ENCODE measurements around the gene CABP7.

Gene CABP7

DNA sequence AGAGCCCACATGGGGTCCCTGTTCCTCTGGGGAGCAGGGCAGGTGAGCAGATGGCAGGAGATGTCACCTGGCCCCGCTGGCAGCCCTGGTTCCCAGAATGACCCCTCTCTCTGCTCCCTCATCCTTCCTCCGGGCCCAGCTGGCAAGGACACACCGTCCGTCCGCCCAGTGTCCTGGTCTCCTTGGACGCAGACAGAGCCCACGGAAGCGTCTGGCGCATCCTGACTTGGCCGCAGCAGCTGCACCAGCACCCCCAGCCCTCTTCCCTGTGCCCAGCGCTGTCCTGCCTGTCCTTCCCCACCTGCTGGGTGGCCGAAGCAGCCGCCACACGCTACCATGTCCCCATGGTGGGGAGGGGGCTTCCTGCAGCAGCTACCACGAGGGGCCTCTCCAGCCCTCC is 9.6 kb upstream of the CABP7 start:
- TF ChIP-seq, protein P1, sequence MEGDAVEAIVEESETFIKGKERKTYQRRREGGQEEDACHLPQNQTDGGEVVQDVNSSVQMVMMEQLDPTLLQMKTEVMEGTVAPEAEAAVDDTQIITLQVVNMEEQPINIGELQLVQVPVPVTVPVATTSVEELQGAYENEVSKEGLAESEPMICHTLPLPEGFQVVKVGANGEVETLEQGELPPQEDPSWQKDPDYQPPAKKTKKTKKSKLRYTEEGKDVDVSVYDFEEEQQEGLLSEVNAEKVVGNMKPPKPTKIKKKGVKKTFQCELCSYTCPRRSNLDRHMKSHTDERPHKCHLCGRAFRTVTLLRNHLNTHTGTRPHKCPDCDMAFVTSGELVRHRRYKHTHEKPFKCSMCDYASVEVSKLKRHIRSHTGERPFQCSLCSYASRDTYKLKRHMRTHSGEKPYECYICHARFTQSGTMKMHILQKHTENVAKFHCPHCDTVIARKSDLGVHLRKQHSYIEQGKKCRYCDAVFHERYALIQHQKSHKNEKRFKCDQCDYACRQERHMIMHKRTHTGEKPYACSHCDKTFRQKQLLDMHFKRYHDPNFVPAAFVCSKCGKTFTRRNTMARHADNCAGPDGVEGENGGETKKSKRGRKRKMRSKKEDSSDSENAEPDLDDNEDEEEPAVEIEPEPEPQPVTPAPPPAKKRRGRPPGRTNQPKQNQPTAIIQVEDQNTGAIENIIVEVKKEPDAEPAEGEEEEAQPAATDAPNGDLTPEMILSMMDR (IDR thresholded peaks at IDR 0.05; ENCODE audit: low read depth, low read length), result no peak
- DNase-seq (ENCODE audit: extremely low read depth, low read depth), result no peak

DNA sequence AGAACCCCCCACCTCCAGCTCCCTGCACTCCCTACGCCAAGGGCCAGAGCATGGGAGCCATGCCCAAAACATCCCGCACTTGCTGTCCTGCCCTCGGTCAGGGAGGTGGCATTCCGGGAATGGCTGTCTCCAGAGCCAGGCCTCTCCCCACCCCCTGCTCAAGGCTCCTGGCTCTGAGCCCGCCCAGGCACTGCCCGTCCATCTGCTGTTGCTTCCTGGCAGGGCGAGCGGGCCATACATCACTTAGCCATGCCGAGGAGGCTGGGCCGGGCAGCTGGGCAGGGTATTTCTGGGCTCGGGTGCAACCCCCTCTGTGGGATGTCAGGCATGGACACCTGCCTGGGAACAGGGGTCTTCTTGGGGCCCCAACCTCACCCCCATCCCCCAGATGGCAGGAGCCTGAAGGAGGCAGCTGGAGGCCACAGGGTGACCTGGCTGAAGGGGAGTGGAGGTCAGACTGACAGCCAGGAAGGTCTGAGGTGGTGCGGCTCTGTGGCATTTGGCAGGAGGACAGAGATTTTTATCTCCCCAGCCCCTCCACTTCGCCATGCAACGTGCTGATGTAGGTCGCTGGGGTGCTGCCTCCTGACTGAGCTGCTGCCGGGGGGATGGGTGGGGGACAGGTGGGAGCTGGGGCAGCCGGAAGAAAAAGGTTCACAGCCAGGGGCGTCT is 8.7 kb upstream of the CABP7 start:
- DNase-seq (ENCODE audit: extremely low read depth, low read depth), result no peak
- TF ChIP-seq, protein P1 (IDR thresholded peaks at IDR 0.05; ENCODE audit: low read depth, low read length), result no peak

DNA sequence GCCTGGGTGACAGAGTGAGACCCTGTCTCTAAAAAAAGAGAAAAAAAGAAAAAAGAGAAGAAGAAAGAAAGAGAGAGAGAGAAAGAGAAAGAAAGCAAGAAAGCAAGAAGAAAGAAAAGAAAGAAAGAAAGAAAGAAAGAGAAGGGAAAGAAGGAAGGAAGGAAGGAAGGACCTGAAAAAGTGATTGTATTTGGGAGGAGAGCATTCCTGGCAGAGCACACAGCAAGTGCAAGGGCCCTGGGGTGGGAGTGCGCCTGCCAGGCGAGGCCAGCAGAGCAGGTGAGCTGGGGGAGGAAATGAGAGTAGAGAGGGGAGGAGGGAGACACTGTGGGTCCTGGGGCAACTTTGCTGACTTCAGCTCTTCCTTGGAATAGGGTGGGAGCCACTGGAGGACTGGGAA is 7.7 kb upstream of the CABP7 start:
- TF ChIP-seq, protein P1 (IDR thresholded peaks at IDR 0.05; ENCODE audit: low read depth, low read length), result no peak
- DNase-seq (ENCODE audit: extremely low read depth, low read depth), result no peak

DNA sequence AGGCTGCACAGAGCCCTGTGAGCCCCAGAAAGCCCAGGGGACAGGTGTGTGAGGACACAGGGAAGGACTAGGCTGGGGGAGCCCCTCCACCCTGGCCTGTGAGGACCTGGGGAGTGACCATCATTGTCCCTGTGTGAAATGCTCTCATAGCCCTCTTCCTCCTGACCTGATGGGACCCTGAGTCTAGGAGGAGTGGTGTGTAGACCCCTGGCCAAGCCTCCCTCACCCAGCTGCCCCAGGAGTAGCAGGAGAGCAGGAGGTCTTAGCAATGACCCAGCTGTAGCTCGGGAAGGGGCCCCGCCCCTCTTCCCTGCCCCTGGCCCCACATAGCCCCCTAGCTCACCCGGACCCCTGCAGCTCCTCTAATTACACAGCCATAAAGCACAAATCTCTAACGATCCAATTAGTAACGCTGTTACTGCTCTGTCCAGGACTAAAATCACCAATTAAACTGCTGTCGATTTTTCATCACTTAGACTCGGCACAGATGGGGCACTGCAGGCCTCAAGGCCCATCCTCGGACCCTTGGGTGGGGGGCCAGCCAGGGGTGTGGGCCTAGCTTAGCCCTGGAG is 6.6 kb upstream of the CABP7 start:
- DNase-seq (ENCODE audit: extremely low read depth, low read depth), result no peak
- TF ChIP-seq, protein P1 (IDR thresholded peaks at IDR 0.05; ENCODE audit: low read depth, low read length), result no peak

DNA sequence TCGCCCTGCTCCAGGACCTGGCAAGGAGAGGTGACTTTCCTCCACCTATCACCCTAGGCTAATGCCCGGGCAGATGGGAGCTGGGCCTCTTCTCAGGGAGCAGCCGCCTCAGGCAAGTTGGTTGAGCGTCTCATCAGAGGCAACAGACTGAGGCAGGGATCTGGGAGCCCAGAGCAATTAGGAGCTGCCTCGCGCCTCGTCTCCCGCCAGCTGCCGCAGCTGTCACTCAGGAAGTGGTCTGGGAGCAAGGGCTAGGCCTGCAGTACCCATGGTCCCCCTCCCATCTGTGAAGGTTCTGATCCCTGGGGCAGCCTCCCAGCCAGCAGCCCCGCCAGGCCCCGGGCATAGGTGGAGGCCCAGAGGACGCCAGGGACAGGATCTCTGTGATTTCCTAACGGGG is 4.6 kb upstream of the CABP7 start:
- TF ChIP-seq, protein P1 (IDR thresholded peaks at IDR 0.05; ENCODE audit: low read depth, low read length), result no peak
- no peak for DNase-seq (ENCODE audit: extremely low read depth, low read depth)

DNA sequence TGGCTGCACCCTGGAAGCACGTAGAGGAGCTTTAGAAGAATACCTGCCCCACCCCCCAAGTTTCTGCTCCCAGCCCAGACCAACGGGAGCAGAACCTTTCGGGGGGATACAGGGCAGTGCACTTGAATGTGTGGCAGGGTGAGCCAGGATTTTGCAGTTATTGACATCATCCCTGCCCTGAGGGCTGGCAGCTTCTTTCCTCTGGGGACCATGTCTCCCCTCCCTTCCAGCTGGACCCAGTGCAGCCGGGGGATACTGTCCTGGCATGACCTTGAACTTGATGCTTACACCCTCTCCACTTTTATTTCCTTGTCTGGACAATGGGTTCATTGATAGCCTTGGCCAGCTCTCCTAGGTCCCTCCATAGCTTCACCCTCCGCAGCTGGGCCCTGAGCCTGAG is 4.1 kb upstream of the CABP7 start:
- TF ChIP-seq, protein P1 (IDR thresholded peaks at IDR 0.05; ENCODE audit: low read depth, low read length), result no peak

DNA sequence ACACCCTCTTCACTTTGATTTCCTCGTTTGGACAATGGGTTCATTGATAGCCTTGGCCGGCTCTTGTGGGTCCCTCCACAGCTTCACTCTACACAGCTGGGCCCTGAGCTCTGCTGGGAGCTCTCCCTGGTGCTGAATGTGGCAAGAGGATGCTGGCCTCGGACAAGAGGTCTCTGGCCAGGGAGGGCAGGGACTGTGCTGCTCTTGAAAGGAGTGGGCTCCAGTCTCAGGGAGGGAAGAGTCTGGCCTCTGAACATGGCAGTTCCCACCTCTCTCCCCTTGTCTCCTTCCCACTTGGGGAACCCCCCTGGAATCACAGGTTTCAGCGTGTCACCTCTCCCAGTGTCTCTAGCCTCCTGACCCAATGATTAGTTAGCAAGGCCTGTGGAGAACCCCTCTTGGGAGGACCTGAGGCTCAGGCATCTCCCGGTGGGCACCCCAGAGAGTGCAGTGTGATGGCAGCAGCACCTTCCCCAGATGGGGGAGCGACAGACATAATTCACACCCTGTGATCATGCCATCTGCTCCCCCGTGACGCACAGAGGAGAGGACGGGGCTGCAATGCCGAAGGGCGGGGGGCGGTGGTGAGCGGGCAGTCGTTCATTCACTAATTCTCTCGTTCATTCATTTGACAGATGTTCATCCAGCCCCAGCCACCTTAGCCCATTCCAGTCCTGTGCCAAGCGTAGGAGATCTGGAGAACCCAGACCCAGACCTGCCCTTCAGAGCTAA is 2.8 kb upstream of the CABP7 start:
- TF ChIP-seq, protein P1 (IDR thresholded peaks at IDR 0.05; ENCODE audit: low read depth, low read length), result no peak
- DNase-seq (ENCODE audit: extremely low read depth, low read depth), result peak; percentile 25

More for the DNA sequence above, 4.1 kb upstream of the CABP7 start:
- no peak for DNase-seq (ENCODE audit: extremely low read depth, low read depth)
